ENCODE measurements around the gene METAP1.
"Not testable (repeated sequence)": the region's sequence is repeated elsewhere in the genome, so short reads cannot be mapped to it uniquely, and the experiment has no call there.

DNA sequence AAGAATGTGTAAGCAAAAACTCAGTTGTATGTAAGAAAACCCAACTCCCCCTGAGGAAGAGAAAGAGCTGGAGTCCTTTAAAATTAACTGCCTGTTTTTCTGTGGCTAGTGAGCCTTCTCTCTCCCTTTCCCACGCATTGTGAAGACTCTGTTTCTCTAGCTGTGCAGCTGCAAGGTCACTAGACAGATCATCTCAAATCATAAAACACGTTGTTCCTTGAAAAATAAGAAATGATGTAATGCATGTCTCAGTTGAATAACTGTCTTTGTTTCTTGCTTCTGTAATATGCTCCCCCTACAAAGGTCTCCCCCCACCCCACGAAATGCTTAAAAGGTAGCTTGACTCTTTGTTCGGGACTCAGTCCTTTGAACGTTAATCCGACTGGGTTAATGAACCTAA is 85.3 kb downstream of the METAP1 start:
- not testable (repeated sequence) for TF ChIP-seq ESRRG (CRISPR knock-in tag; IDR thresholded peaks at IDR 0.05); PATZ1 (CRISPR knock-in tag; IDR thresholded peaks at IDR 0.05; ENCODE audit: borderline replicate concordance); ZFP3 (CRISPR knock-in tag; IDR thresholded peaks at IDR 0.05); ZC3H10 (CRISPR knock-in tag; IDR thresholded peaks at IDR 0.05); ISL1 (CRISPR knock-in tag; IDR thresholded peaks at IDR 0.05); TOX (CRISPR knock-in tag; IDR thresholded peaks at IDR 0.05; ENCODE audit: borderline replicate concordance); ZNF8 (CRISPR knock-in tag; IDR thresholded peaks at IDR 0.05); GLIS3 (CRISPR knock-in tag; IDR thresholded peaks at IDR 0.05); ARNTL (CRISPR knock-in tag; IDR thresholded peaks at IDR 0.05; ENCODE audit: borderline replicate concordance, low read depth); BACH2 (CRISPR knock-in tag; IDR thresholded peaks at IDR 0.05; ENCODE audit: borderline replicate concordance); ZFP30 (CRISPR knock-in tag; IDR thresholded peaks at IDR 0.05)
- TF ChIP-seq, protein P1, sequence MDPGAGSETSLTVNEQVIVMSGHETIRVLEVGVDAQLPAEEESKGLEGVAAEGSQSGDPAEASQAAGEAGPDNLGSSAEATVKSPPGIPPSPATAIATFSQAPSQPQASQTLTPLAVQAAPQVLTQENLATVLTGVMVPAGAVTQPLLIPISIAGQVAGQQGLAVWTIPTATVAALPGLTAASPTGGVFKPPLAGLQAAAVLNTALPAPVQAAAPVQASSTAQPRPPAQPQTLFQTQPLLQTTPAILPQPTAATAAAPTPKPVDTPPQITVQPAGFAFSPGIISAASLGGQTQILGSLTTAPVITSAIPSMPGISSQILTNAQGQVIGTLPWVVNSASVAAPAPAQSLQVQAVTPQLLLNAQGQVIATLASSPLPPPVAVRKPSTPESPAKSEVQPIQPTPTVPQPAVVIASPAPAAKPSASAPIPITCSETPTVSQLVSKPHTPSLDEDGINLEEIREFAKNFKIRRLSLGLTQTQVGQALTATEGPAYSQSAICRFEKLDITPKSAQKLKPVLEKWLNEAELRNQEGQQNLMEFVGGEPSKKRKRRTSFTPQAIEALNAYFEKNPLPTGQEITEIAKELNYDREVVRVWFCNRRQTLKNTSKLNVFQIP (CRISPR knock-in tag; IDR thresholded peaks at IDR 0.05; ENCODE audit: borderline replicate concordance, low read depth) = not testable (repeated sequence)

All from SK-N-SH treated with all-trans-retinoic acid at 6 μM for 48 hours (cell line).